Spleen (tissue), 7 donors: ENCODE measurements around the gene TAB2.

Experiments
- CTCF ChIP-seq, 11 experiments: fragments of 200-600 bp in 7 of 11; fragments of 450-650 bp in 4 of 11; sonication (generic) in 4 of 11; IDR thresholded peaks in 8 of 11; conservative IDR thresholded peaks in 3 of 11; 1 replicate in 7 of 11; 2 replicates in 4 of 11; pipeline versions ENCODE4 v1.4.0 to v1.8.0; 2016 to 2021; ENCODE audit warnings: antibody characterized with exemption in 11 of 11, inconsistent platforms in 4 of 11, mild to moderate bottlenecking in 1 of 11
- POLR2A ChIP-seq, 3 donors: fragments of 450-650 bp; IDR thresholded peaks; one replicate each; pipeline ENCODE4 v1.5.1; 2017; ENCODE audit warnings: antibody characterized with exemption in 3 of 3, mild to moderate bottlenecking in 1 of 3
- donor health status: DM: no; HTN: no; CAD: no; lungs with moderate emphysema.
- donor health status: DM: no; HTN: no; CAD: no.
- donor health status: DM: no; HTN: no; CAD: no.

DNA sequence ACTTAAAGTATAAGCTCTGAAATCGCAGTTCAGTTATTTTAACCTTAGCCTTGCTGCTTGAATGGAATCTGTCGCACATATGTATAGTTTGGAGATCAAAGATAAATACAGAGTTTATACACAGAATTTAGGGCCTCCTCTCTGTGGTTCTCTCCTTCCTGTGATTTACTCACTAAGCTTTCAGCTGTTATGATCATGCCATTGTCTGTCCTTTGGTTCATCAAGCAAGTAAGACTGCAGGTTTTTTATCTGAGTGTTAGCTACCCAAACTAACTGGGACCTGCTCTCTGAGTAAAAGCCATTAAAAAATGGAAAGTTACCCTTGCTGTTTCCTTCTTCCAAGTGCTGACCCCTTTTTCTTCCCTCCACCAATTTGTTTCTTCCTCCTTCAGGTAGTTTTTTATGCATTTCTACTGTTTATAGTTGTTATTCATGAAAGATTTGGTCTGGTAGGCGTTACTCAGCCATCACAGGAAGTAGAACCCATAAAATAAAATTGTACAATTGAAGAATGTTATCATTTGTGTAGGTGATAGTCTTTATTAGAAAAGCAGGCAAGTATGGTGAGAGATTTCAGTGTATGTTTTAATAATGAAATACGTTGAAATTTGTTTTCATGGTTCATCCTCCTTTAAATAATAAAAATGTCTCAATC is 48.9 kb downstream of the TAB2 start:
- TF ChIP-seq CTCF (IDR thresholded peaks at IDR 0.05 in 8 of 11, conservative IDR thresholded peaks at IDR 0.05 in 3 of 11) (no peak), POLR2A (IDR thresholded peaks at IDR 0.05) (no peak)
